GM21423 (cell line): ENCODE results near the gene ZCCHC14.
"Not testable (repeated sequence)": the region's sequence is repeated elsewhere in the genome, so short reads cannot be mapped to it uniquely, and the experiment has no call there.

Source experiments
- ATAC-seq: cut with Tn5 transposase; IDR thresholded peaks from one replicate; pipeline ENCODE4 v1.9.1; 2021; ENCODE audit warnings: mild to moderate bottlenecking, moderate library complexity; ENCODE audit not compliant: unreplicated experiment

The ZCCHC14 gene

DNA sequence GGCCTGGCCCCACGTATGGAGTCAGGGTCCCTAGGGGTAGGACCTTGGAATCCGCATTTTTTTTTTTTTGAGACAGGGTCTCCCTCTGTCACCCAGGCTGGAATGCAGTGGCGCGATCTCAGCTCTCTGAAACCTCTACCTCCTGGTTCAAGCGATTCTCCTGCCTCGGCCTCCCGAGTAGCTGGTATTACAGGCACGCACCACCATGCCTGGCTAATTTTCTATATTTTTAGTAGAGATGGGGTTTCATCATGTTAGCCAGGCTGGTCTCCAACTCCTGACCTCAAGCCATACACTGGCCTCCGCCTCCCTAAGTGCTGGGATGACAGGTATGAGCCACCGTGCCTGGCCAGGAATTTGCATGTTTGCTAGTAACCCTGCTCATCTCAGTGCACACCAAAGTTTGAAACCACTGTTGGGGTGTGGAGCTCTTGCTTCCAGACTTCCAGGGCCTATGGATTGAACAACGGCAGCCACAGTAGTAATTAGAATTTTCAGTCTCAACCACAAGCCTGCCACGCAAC, 5.0 kb upstream of the ZCCHC14 start:
- not testable (repeated sequence) for ATAC-seq

DNA sequence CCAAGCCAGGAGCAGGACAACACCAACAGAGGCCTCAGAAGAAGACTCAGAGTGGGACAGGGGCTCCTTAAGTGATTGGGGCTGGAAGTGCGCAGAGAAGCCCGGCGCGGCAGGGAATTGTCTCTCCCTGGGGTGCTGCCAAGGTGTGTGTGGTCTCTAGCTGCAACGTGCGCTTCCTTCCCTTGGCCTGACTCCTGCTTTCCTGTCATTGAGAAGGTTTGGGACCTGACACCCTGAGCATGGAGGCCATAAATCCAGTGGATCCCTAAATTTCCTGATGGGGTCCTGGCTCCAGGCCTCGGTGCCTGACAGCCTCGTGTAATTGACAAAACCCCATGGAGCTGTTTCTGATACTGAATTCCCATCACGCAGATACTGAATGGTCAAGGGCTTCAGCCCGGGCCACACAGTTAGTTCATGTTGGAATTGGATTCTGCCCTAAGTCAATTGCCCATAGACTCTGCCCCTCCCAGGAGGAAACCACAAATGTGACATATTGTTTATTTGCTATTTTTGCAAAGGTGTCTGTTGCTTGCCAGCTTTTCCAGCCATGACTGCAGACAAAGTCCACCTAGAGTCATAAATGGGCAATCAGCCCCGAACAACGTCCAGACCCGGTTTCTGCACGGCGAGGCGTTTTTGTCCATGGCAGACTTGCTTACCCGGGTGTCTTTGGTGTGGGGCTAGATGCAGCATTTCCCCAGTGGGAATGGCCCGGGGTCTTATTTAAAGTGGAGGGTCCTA, 4.4 kb upstream of the ZCCHC14 start:
- ATAC-seq, result not testable (repeated sequence)

DNA sequence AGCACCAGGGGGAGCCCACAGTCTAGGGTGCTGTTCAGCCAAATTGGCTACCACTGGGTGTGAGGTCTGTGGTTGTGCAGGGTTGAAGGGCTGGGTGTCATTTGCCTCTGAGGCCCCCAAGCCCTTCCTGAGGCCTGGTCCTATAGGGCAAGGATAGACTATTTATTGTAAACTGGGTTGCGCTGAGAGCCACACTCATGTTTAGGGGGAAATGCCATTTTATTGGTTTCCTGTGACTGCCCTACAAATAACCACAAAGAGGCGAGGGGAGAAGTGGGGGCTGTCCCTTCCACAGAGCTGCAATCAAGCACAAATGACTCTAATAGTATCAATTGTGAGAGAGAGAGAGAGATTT, 3.6 kb upstream of the ZCCHC14 start:
- peak; percentile 38 for ATAC-seq

DNA sequence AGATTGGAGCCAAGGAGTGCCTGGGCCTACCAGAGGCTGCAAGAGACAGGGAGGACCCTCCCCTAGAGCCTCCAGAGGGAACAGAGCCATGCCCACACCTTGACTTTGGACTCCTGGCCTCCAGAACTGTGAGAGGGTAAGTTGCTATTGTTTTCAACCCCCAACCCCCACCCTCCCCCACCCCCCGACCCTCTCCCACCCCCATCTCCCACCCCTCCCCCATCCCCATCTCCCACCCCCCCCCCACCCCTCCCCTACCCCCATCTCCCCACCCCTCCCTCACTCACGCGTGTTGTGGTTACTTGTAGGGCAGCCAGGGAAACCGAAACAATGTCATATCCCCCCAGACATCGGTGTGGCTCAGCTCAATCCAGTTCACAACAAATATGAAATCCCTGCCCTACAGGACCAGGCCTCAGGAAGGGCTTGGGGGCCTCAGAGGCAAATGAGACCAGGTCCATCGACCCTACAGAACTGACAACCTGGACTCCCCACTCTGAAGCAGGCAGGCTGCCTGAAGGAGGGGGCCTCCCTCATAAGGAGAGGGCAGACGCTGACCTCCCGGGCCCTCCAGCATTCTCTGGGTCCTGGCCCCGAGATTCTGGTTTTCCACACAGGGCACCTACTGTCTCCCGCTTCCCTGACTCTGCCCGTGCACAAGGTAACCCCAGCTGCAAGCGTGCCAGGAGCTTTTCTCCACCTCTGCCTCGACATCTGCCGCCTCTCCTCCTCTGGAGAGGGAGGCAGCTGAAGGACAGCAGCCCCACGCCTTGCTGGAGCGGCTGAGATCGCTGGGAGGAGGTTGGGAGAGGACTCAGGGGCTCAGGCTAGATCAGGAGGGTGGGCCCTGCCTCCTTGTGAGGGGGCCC, 3.0 kb upstream of the ZCCHC14 start:
- ATAC-seq, result no peak

DNA sequence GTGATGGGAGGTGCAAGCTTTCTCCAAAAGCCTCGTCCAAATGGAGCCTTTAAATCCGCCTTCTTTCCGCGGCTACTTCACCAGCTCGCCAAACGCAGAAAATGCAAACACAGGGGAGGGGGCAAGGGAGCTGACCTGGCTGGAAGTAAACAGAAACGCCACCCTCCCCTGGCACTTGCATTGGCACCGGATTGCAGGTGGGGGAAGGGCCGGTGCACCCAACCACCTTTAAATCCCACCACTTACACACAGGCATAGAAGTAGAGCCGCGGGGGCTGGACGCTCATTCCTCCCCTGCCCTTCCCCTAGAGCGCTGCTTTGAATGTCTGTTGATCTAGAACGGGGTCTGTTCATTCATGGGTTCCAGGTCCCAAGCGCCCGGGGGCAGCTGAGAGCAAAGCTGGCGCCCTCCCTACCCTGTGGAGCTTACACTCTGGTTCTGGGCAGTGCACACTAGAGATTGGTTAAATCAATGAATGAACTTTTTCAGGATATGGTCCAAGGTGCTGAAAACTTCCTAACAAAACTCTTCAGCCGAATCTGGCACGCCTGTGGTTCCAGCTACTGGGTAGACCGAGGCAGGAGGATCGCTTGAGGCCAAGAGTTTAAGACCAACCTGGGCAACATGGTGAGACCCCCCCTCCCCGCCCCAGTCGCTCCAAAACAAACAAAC, 920 bp upstream of the ZCCHC14 start:
- ATAC-seq, result no peak

DNA sequence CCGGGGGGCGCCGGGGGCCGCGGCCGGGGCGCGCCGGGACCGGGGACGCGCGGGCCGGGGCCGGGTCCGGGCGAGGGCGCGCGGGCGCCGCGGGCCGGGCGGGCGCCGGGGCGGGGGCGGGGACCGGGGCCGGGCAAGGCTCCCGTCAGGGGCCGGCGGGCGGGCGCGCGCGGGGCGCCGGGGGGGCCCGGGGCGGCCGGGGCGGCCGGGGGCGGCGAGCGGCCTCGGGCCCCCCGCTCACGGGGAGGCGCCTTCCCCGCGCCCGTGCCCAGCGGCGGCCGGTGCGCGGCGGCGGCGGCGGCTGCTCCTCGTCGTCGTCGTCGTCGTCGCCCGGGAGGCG, 563 bp downstream of the ZCCHC14 start:
- no peak for ATAC-seq

DNA sequence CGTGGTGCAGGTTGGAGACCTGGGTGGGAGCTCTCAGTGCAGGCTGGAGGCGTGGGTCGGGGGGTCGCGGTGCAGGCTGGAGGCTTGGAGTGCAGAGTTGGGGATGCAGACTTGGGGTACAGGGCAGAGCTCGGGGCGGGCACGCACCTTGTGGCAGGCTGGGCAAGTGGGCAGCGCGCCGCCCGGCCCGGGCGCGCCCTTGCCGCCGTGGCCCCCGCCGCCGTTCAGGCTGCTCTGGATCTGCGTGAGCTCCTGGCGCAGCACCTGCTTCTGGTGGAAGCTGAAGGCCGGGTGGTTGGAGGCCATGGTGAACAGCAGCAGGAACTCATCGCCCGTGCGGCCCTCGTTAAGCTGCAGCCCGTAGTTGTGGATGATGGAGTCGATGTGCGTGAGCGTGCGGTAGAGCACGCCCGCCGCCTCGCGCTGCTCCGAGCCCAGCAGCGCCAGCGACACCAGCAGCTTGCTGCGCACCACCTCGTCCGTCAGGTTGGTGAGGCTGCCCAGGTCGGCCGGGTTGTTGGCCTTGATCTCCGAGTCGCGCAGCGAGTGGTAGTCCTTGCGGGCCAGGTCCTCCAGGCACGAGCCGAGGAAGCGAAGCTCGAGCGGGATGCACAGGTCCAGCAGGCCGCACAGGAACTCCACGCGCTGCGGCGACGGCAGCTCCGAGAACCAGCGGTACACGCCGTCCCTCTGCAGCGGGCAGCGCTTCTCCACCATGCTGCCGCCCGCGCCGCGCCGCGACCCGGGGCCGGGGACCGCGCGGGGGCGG, 1.1 kb downstream of the ZCCHC14 start:
- ATAC-seq, result no peak

DNA sequence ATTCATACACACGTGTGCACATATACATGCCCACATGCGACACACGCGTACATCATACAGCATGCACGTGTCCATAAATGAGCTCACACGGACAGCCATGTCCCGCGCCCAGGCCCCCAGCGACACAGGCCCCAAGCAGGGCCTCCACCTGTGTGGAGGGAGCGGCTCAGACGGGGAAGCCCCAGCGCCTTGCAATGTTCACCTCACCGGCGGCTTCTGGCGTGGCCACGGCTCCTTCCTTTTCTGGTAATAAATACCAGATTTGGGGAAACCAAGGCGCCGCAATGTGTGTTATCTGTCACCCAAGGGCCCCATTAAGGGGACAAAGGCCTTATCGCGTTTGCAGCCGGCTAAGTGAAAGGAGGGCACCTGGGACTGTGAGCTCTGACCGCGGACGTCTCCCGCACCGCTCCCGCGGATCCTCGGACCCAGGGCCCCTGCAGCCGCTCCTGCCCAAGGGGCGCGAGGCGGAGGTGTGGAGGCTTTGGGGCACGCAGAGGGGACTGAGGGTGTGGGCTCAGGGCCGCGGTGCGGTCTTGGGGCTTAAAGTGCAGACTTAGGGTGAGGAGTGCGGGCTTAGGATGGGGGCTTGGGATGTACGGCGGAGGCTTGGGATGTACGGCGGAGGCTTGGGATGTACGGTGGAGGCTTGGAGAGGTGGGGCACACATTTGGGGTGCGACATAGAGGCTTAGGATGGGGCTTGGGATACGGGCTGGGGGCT, 1.9 kb downstream of the ZCCHC14 start:
- not testable (repeated sequence) for ATAC-seq

DNA sequence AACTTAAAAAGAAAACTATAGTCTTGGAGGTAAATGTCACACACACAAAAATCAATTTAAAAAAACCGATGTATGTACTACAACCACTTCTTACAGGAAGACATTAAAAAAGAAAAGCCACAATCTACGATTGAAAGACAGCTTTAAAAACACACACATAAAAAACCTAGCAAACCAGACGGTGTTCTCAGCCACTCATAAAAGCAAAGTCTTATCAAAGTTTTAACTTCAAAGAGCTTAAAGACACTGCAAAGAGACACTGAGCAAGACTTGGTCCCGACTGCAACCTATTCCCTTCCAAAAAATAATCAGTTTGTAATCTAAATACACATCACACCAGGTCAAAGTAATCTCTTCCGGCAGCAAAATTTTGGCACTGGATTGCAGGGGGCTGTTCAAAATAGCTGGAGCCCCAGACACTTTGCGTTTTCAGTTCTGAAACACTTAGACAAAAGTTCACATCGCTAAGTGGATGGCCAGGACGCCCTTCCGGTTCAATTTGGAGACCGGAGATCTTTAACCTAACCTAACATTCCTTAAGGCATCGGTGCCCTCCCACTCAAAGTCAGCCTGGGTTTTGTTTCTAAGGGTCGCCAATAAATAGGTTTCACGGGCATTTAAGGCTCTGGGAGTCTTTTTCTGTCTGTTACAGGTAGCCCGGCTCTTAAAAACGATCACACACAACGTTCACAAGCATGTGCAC, 2.6 kb downstream of the ZCCHC14 start:
- no peak for ATAC-seq

DNA sequence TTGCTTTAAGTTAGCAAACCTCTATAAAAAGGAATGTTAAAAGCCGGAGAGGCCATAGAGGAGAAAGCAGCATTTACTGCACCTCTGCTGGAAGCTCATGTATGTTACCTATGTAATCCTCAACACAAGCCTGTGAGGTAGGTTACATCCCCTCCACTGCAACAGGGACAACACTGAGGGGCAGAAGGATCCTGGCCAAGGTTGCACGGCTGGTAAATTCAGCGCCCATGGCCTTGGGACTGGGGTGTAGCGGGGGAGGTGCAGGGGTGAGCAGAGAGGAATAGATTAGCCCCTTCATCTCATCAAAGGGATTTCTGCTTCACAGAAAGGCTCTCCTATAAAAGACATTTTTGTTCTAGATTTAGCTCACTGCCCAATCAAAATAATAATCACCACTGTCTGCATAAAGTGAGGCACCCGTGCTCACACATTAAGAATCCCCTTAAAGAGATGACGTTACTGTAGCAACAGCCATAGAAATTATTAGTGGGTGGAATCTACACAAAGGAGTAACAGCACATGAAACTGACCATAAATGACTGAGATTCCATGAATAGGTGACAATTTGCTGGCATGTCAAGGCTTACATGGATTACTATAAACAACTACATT, 3.3 kb downstream of the ZCCHC14 start:
- no peak for ATAC-seq

DNA sequence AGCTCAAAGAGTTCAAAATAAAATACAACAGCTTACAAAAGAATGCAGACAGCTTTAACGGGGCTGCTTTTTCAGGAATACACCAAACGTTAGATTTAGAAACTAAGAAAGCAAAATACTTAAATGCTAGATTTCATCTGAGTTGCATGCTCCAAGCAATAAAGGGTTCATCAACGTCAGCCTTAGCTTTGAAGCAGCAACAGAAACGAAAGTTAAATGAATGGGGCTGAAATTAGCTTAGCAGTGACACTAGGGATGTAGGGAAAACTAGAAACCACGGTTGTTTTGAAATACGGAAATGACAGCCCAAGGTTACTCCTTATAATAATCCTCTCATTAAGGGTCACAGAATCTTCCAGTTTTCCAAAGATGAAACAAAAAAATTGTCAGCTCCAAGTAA, 3.9 kb downstream of the ZCCHC14 start:
- ATAC-seq, result not testable (repeated sequence)

DNA sequence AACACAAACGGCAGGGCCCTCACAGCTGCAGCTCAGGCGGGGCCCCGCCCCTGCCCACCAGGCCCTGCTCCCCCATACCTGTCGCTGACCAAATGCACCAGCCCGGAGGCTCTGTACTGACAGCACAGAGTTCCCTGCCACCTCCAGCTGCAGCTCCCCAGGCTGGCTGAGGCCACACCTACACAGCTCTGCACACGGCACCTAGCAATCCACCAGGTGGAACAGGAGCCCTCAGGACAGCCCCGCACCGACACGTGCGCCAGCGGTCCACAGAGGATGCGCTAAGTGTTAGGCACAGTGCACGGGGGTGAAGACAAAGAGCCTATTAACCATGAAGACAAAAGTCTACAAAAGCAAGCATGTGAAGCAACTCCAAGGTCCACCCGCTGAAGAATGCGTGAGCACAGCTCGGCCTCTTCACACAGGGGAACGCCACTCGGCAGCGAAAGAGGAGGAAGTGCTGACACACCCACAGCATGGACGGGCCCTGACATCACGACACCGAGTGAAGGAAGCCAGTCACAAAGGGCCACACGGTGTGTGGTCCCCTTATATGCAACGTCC, 5.4 kb downstream of the ZCCHC14 start:
- no peak for ATAC-seq

DNA sequence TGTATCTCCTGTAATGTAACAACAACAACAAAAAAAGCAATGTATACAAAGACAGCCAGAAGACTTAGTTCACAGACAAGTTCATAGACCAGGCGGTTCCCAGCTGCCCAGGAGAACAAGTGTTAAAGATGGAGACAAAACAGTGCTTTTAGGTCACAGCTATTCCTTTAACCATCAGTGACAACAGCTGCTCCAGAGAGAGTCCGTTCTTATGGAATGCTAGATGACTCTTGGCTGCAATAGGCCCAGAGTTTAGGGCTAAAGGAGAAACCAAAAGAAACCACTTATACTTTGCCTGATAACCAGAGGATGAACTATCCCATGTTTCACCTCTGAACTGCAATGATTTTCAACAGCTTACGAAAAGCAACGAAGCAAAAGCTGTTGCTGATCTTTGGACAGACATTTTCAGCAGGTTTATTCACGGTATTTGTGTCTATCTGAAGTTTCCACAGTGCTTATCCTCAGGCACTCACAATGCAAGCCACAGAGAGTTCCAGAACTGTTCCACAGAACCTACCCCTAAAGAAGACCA, 6.0 kb downstream of the ZCCHC14 start:
- no peak for ATAC-seq

DNA sequence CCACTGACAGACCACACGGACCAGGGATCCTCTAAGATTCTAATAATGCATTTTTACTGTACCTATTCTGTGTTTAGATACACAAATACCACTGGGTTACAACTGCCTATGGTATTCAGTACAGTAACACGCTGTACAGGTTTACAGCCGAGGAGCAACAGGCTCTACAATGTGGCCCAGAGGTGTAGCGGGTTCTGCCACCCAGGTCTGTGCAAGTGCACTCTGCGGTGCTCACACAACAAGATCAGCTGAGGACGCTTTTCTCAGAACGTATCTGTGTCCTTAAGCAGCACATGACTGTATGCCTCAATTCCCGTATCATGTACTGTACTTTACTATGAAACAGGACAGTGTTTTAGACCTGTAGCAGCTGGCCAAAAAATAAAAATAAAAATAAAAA, 6.5 kb downstream of the ZCCHC14 start:
- no peak for ATAC-seq

DNA sequence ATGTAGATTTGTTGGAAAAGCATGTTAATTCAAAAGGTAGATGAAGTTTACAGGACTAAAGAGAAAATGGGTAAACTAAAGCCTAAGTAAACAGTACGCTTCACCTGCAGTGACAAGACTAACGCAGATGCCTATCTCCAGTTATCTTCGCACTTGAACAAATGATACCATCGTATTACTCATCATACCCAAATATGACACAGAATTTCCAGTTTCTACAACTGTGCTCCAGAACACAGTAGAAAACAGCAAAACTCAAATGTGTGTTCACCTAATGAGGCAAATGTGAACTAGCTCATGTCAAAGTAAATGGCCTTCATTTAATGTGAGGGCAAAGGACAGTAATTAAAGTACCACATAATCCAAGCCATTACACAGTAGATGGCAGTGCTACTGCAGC, 7.0 kb downstream of the ZCCHC14 start:
- not testable (repeated sequence) for ATAC-seq

DNA sequence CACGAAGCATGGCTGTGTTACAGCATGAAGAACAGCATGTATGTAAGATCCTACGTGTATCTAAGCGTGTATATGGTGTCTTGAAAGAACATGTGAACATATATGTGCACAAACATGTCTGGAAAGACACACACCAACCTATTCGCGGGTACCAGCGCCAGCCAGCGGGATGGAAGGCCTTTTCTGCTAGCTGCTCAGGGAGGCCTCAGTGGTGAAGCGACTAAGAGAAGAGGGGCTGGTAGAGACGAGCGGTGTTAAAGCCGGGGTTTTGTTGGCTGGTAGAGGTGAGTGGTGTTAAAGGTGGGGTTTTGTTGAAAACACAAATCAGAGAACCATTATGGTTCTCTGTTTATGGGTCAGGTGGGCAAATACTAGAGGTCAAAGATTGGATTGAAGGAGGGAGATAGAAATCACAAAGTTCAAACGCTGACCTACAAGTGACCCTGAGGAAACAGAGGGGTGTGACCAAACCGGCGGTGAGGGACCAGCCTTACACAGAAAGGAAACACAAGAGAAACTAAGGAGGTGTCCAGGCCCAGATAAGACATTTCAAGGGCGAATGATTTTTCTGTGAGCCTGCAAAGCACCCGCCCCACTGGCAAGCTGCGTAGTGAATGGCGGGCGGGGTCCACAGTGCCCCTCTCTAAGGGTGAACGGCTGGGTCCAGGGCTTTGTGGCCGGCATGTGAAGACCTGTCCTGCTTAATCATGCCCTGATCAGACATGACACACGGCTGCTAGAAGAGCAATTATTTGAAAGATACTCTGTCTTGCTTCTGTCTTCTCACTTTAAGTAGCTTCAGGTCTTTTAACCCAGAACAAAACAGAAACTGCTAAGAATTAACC, 8.1 kb downstream of the ZCCHC14 start:
- ATAC-seq, result no peak

DNA sequence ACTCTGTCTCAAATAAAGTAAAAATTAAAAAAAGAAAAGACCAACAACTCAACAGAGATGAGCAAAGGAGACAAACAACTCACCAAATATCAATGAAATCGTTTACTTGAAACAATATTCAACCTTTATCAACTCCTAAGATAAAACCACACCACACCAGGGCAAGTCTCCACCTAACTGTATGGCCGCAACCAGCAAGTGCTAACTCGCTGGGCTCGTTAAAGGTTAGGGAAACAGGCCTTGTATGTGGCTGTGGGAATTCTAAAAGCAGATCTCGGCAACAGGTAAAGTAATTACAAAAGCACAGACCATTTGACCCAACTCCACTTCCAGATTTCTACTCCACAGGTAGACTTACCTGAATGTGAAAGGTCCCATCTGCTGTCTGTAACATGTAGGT, 9.3 kb downstream of the ZCCHC14 start:
- no peak for ATAC-seq

DNA sequence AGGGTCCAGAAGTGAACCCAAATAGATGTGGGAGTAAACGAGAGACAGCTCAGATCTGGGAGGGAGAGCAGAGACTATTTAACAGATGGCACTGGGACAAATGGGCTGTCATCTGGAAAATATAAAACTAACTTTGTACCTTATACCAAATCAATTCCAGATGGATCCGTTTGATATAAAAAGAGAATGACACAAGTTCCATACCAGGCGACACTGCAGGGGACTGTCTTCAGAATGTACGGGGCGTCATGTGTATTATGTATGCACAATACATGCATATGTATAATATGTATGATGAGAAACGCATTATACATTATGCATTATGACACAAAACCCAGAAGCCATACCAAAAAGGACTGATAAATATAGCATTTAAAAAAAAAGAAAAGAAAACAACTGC, 10.2 kb downstream of the ZCCHC14 start:
- not testable (repeated sequence) for ATAC-seq
